Gastrocnemius medialis (tissue), 4 donors: Measurements from ENCODE around the gene KIAA1586.

ENCODE experiments used
- CTCF ChIP-seq, 5 experiments: fragments of 450-650 bp in 3 of 5; fragments of 200-600 bp in 2 of 5; sonication (generic) in 2 of 5; IDR thresholded peaks in 4 of 5; conservative IDR thresholded peaks in 1 of 5; 1 replicate in 4 of 5; 2 replicates in 1 of 5; pipeline ENCODE4 v1.5.1; 2016 to 2019; ENCODE audit warnings: antibody characterized with exemption in 5 of 5, mild to moderate bottlenecking in 3 of 5, moderate library complexity in 3 of 5
- POLR2A ChIP-seq, 2 donors: fragments of 450-650 bp; IDR thresholded peaks; one replicate each; pipeline ENCODE4 v1.6.1; 2017; ENCODE audit warnings: antibody characterized with exemption in 2 of 2, mild to moderate bottlenecking in 2 of 2, moderate library complexity in 2 of 2

GRCh38 chr6:57069228-57069627, 22.7 kb downstream of the KIAA1586 start:
- TF ChIP-seq POLR2A (IDR thresholded peaks at IDR 0.05) = no peak
- no peak for TF ChIP-seq CTCF (IDR thresholded peaks at IDR 0.05 in 4 of 5, conservative IDR thresholded peaks at IDR 0.05 in 1 of 5)
